Measurements from ENCODE around the gene DHDH. TPM values are rescaled to one million over a fixed set of nuclear protein-coding genes. Genes with fewer than 3 reads are reported as not detected.

Gene DHDH
- total RNA-seq, 2 donors from 2014 or later: 0.44 to 2.3 TPM

- peaks cover 15% of the 10 kb centered on the region for H3K4me1 Mint-ChIP-seq
- peak; percentile 78 for DNase-seq
- H3K36me3 ChIP-seq (ENCODE audit: control insufficient read depth, insufficient read depth, low read length): no peaks in the 10 kb centered on the region
- peaks cover 30% of the 10 kb centered on the region for H3K27me3 ChIP-seq (ENCODE audit: control insufficient read depth, insufficient read depth, low read length, poor library complexity, severe bottlenecking)
- no peaks in the 10 kb centered on the region for H3K9me3 Mint-ChIP-seq
- no peak overlapping the region for H3K4me3 Mint-ChIP-seq
- no peak overlapping the region for H3K27ac Mint-ChIP-seq
- H3K27me3 Mint-ChIP-seq (ENCODE audit: insufficient read depth): peaks cover 39% of the 10 kb centered on the region
- no peaks in the 10 kb centered on the region for H3K36me3 Mint-ChIP-seq (ENCODE audit: low read depth)
- no peaks in the 10 kb centered on the region for H3K9me3 ChIP-seq (ENCODE audit: control insufficient read depth, low read length)
- no peak overlapping the region for H3K4me3 ChIP-seq (ENCODE audit: low read length)
- H3K4me1 ChIP-seq (ENCODE audit: control insufficient read depth, insufficient read depth, low read length): no peaks in the 10 kb centered on the region
- TF ChIP-seq CTCF (conservative IDR thresholded peaks at IDR 0.05): peak; percentile 56
- no peak overlapping the region for H3K27ac ChIP-seq (ENCODE audit: low read depth, low read length)
- no peak overlapping the region for H3K9ac ChIP-seq (ENCODE audit: extremely low read depth, low read length, poor library complexity, severe bottlenecking)
- WGBS, 2 experiments (ENCODE audit: insufficient coverage in 1 of 2, insufficient read length in 1 of 2): 84 to 90% methylated on average over 14 to 19 of the region's 19 CpGs
These were observed 1.3 kb downstream of the DHDH start for GRCh38 chr19:48934837-48935236.

- Mint-ChIP-seq H3K9me3 (peaks cover 4% of the 10 kb centered on the region), H3K27me3 (ENCODE audit: insufficient read depth) (peaks cover 38% of the 10 kb centered on the region), H3K4me3 (no peak overlapping the region), H3K27ac (no peak overlapping the region), H3K4me1 (peaks cover 15% of the 10 kb centered on the region), H3K36me3 (ENCODE audit: low read depth) (no peaks in the 10 kb centered on the region)
- no peak for DNase-seq
- no peaks in the 10 kb centered on the region for H3K36me3 ChIP-seq (ENCODE audit: control insufficient read depth, insufficient read depth, low read length)
- no peak overlapping the region for H3K4me3 ChIP-seq (ENCODE audit: low read length)
- 95 to 98% methylated on average over 25 of the region's 25 CpGs for WGBS, 2 experiments (ENCODE audit: insufficient coverage in 1 of 2, insufficient read length in 1 of 2)
- no peaks in the 10 kb centered on the region for H3K9me3 ChIP-seq (ENCODE audit: control insufficient read depth, low read length)
- peaks cover 30% of the 10 kb centered on the region for H3K27me3 ChIP-seq (ENCODE audit: control insufficient read depth, insufficient read depth, low read length, poor library complexity, severe bottlenecking)
- H3K27ac ChIP-seq (ENCODE audit: low read depth, low read length): no peak overlapping the region
- no peaks in the 10 kb centered on the region for H3K4me1 ChIP-seq (ENCODE audit: control insufficient read depth, insufficient read depth, low read length)
- TF ChIP-seq CTCF (conservative IDR thresholded peaks at IDR 0.05): no peak
- no peak overlapping the region for H3K9ac ChIP-seq (ENCODE audit: extremely low read depth, low read length, poor library complexity, severe bottlenecking)
These were observed 2.4 kb downstream of the DHDH start for GRCh38 chr19:48935864-48936263.

GRCh38 chr19:48938256-48938655 is 4.8 kb downstream of the DHDH start:
- H3K4me1 Mint-ChIP-seq: peaks cover 14% of the 10 kb centered on the region

More at GRCh38 chr19:48938256-48938655, 4.8 kb downstream of the DHDH start:
- 93 to 98% methylated on average over 6 to 7 of the region's 7 CpGs for WGBS, 2 experiments (ENCODE audit: insufficient coverage in 1 of 2, insufficient read length in 1 of 2)
- no peak for DNase-seq
- Histone ChIP-seq H3K27ac (ENCODE audit: low read depth, low read length) (no peak overlapping the region), H3K9ac (ENCODE audit: extremely low read depth, low read length, poor library complexity, severe bottlenecking) (no peak overlapping the region), H3K4me3 (ENCODE audit: low read length) (no peak overlapping the region), H3K36me3 (ENCODE audit: control insufficient read depth, insufficient read depth, low read length) (no peaks in the 10 kb centered on the region), H3K4me1 (ENCODE audit: control insufficient read depth, insufficient read depth, low read length) (no peaks in the 10 kb centered on the region), H3K9me3 (ENCODE audit: control insufficient read depth, low read length) (no peaks in the 10 kb centered on the region), H3K27me3 (ENCODE audit: control insufficient read depth, insufficient read depth, low read length, poor library complexity, severe bottlenecking) (peaks cover 15% of the 10 kb centered on the region)
- TF ChIP-seq CTCF (conservative IDR thresholded peaks at IDR 0.05): no peak
- peaks cover 1% of the 10 kb centered on the region for H3K36me3 Mint-ChIP-seq (ENCODE audit: low read depth)
- H3K9me3 Mint-ChIP-seq: peaks cover 7% of the 10 kb centered on the region
- peaks cover 20% of the 10 kb centered on the region for H3K27me3 Mint-ChIP-seq (ENCODE audit: insufficient read depth)
- no peak overlapping the region for H3K4me3 Mint-ChIP-seq
- H3K27ac Mint-ChIP-seq: no peak overlapping the region

Data from endodermal cell (in vitro differentiated cells).